RWPE2 (cell line): Measurements from ENCODE around the gene CCDC106.

Source experiments
- ATAC-seq: fragments of 200-7000 bp; cut with Tn5 transposase; 3 replicates; pipeline ENCODE4 v1.9.1; 2021; ENCODE audit warnings: low read depth
- DNase-seq: peaks from one replicate; pipeline ENCODE4 v3.0.0-alpha.2; 2020; ENCODE audit warnings: low spot score
- H3K27ac ChIP-seq: fragments of 450-650 bp; 2 replicates; pipeline ENCODE4 v1.5.1; 2017; ENCODE audit warnings: mild to moderate bottlenecking; ENCODE audit not compliant: poor library complexity, severe bottlenecking
- H3K27me3 ChIP-seq: fragments of 250-450 bp; sonication (Bioruptor Pico); 2 replicates; pipeline ENCODE4 v1.5.1; 2021; ENCODE audit warnings: mild to moderate bottlenecking, moderate library complexity; ENCODE audit not compliant: insufficient read depth, poor library complexity, severe bottlenecking
- H3K36me3 ChIP-seq: fragments of 250-450 bp; sonication (Bioruptor Pico); 2 replicates; pipeline ENCODE4 v1.5.1; 2020; ENCODE audit warnings: low read depth, mild to moderate bottlenecking, moderate library complexity
- H3K4me1 ChIP-seq: fragments of 250-450 bp; sonication (Bioruptor Pico); 2 replicates; pipeline ENCODE4 v1.5.1; 2021; ENCODE audit warnings: mild to moderate bottlenecking, moderate library complexity; ENCODE audit not compliant: insufficient read depth, poor library complexity, severe bottlenecking
- H3K4me3 ChIP-seq: fragments of 250-450 bp; sonication (Bioruptor Pico); 2 replicates; pipeline ENCODE4 v1.5.1; 2021; ENCODE audit warnings: mild to moderate bottlenecking, moderate library complexity; ENCODE audit not compliant: severe bottlenecking
- H3K9me3 ChIP-seq: fragments of 250-450 bp; sonication (Bioruptor Pico); 2 replicates; pipeline ENCODE4 v1.5.1; 2021; ENCODE audit warnings: mild to moderate bottlenecking, moderate library complexity; ENCODE audit not compliant: severe bottlenecking
- CTCF ChIP-seq: fragments of 450-650 bp; IDR thresholded peaks from one replicate; pipeline ENCODE4 v1.5.1; 2017; ENCODE audit warnings: mild to moderate bottlenecking, moderate library complexity; ENCODE audit not compliant: poor library complexity, severe bottlenecking

Gene CCDC106

GRCh38 chr19:55667511-55667910 lies 19.5 kb downstream of the CCDC106 start:
- DNase-seq: no peak
- Histone ChIP-seq H3K27ac (no peak overlapping the region), H3K9me3 (no peaks in the 10 kb centered on the region), H3K27me3 (no peaks in the 10 kb centered on the region), H3K4me3 (no peak overlapping the region), H3K4me1 (no peaks in the 10 kb centered on the region), H3K36me3 (peaks cover 83% of the 10 kb centered on the region)
- no peak for ATAC-seq
- no peak for TF ChIP-seq CTCF

GRCh38 chr19:55667958-55668357 lies 19.9 kb downstream of the CCDC106 start:
- no peak for DNase-seq
- H3K4me3 ChIP-seq: no peak overlapping the region
- H3K9me3 ChIP-seq: no peaks in the 10 kb centered on the region
- peaks cover 83% of the 10 kb centered on the region for H3K36me3 ChIP-seq
- no peak overlapping the region for H3K27ac ChIP-seq
- ATAC-seq: peak; percentile 56; the same call in 2 of the 3 replicates
- no peak for TF ChIP-seq CTCF
- H3K27me3 ChIP-seq: no peaks in the 10 kb centered on the region
- no peaks in the 10 kb centered on the region for H3K4me1 ChIP-seq

GRCh38 chr19:55668603-55669348 lies 20.8 kb downstream of the CCDC106 start:
- no peaks in the 10 kb centered on the region for H3K27me3 ChIP-seq
- DNase-seq (no peak), ATAC-seq (no peak)
- no peaks in the 10 kb centered on the region for H3K9me3 ChIP-seq
- H3K4me3 ChIP-seq: no peak overlapping the region
- H3K27ac ChIP-seq: no peak overlapping the region
- no peak for TF ChIP-seq CTCF
- peaks cover 83% of the 10 kb centered on the region for H3K36me3 ChIP-seq
- H3K4me1 ChIP-seq: no peaks in the 10 kb centered on the region

- H3K4me3 ChIP-seq: no peak overlapping the region
- peaks cover 80% of the 10 kb centered on the region for H3K36me3 ChIP-seq
- no peak overlapping the region for H3K27ac ChIP-seq
- ATAC-seq: no peak
- DNase-seq: no peak
- TF ChIP-seq CTCF: no peak
- H3K9me3 ChIP-seq: no peaks in the 10 kb centered on the region
- H3K4me1 ChIP-seq: no peaks in the 10 kb centered on the region
- no peaks in the 10 kb centered on the region for H3K27me3 ChIP-seq
Measured at GRCh38 chr19:55669418-55670279, 21.6 kb downstream of the CCDC106 start.
